ENCODE data around the gene TMED8. TPM values are rescaled to one million over a fixed set of nuclear protein-coding genes. Genes with fewer than 3 reads are reported as not detected.

The TMED8 gene
- total RNA-seq, 4 donors from 2014 or later, result 5.3 to 11.2 (median 7.9) TPM

GRCh38 chr14:77313371-77313770 is 63.5 kb downstream of the TMED8 start:
- Histone ChIP-seq H3K27ac (peak overlapping the region; percentile 88), H3K27me3 (no peaks in the 10 kb centered on the region), H3K4me3 (no peak overlapping the region), H3K36me3 (no peaks in the 10 kb centered on the region), H3K4me1 (peaks cover 59% of the 10 kb centered on the region), H3K9me3 (no peaks in the 10 kb centered on the region)
- no peak for DNase-seq (ENCODE audit: low spot score in 2 of 2)
- TF ChIP-seq EP300 (IDR thresholded peaks at IDR 0.05) (no peak), POLR2A (IDR thresholded peaks at IDR 0.05) (no peak), CTCF (IDR thresholded peaks at IDR 0.05) (no peak), POLR2AphosphoS5 (IDR thresholded peaks at IDR 0.05) (no peak)
- WGBS, result 42% methylated on average over 1 of the region's 1 CpG

GRCh38 chr14:77311217-77311616 is 65.7 kb downstream of the TMED8 start:
- H3K4me1 ChIP-seq, result peaks cover 56% of the 10 kb centered on the region
- 89% methylated on average over 2 of the region's 2 CpGs for WGBS
- H3K4me3 ChIP-seq, result no peak overlapping the region
- no peaks in the 10 kb centered on the region for H3K9me3 ChIP-seq
- no peaks in the 10 kb centered on the region for H3K27me3 ChIP-seq
- no peak for DNase-seq (ENCODE audit: low spot score in 2 of 2)
- TF ChIP-seq CTCF (IDR thresholded peaks at IDR 0.05) (no peak), EP300 (IDR thresholded peaks at IDR 0.05) (no peak), POLR2A (IDR thresholded peaks at IDR 0.05) (no peak), POLR2AphosphoS5 (IDR thresholded peaks at IDR 0.05) (no peak)
- peak overlapping the region; percentile 20 for H3K27ac ChIP-seq
- no peaks in the 10 kb centered on the region for H3K36me3 ChIP-seq

- TF ChIP-seq POLR2A (IDR thresholded peaks at IDR 0.05), result no peak
- no peak for TF ChIP-seq CTCF (IDR thresholded peaks at IDR 0.05)
- TF ChIP-seq POLR2AphosphoS5 (IDR thresholded peaks at IDR 0.05), result no peak
- no peak for TF ChIP-seq EP300 (IDR thresholded peaks at IDR 0.05)
- H3K27ac ChIP-seq, result no peak overlapping the region
- WGBS, result 65% methylated on average over 4 of the region's 4 CpGs
Observed at GRCh38 chr14:77310026-77310425, 66.9 kb downstream of the TMED8 start.

GRCh38 chr14:77309131-77309530 is 67.8 kb downstream of the TMED8 start:
- H3K36me3 ChIP-seq, result peaks cover 5% of the 10 kb centered on the region
- H3K4me1 ChIP-seq, result peaks cover 41% of the 10 kb centered on the region
- no peaks in the 10 kb centered on the region for H3K27me3 ChIP-seq
- H3K27ac ChIP-seq, result no peak overlapping the region
- WGBS, result 77% methylated on average over 4 of the region's 4 CpGs
- no peak for DNase-seq (ENCODE audit: low spot score in 2 of 2)
- no peak overlapping the region for H3K4me3 ChIP-seq
- no peaks in the 10 kb centered on the region for H3K9me3 ChIP-seq
- TF ChIP-seq POLR2AphosphoS5 (IDR thresholded peaks at IDR 0.05) (no peak), CTCF (IDR thresholded peaks at IDR 0.05) (no peak), EP300 (IDR thresholded peaks at IDR 0.05) (no peak), POLR2A (IDR thresholded peaks at IDR 0.05) (no peak)

More at GRCh38 chr14:77310026-77310425, 66.9 kb downstream of the TMED8 start:
- Histone ChIP-seq H3K4me1 (peaks cover 44% of the 10 kb centered on the region), H3K4me3 (no peak overlapping the region), H3K9me3 (no peaks in the 10 kb centered on the region), H3K27me3 (no peaks in the 10 kb centered on the region), H3K36me3 (peaks cover 2% of the 10 kb centered on the region)
- no peak for DNase-seq (ENCODE audit: low spot score in 2 of 2)

- Histone ChIP-seq H3K36me3 (peaks cover 5% of the 10 kb centered on the region), H3K27ac (peak overlapping the region; percentile 51), H3K27me3 (no peaks in the 10 kb centered on the region), H3K4me1 (peaks cover 39% of the 10 kb centered on the region), H3K9me3 (no peaks in the 10 kb centered on the region), H3K4me3 (no peak overlapping the region)
- no peak for DNase-seq (ENCODE audit: low spot score in 2 of 2)
- TF ChIP-seq EP300 (IDR thresholded peaks at IDR 0.05) (no peak), POLR2AphosphoS5 (IDR thresholded peaks at IDR 0.05) (no peak), POLR2A (IDR thresholded peaks at IDR 0.05) (no peak), CTCF (IDR thresholded peaks at IDR 0.05) (no peak)
- WGBS, result 16% methylated on average over 3 of the region's 3 CpGs
Observed at GRCh38 chr14:77306851-77307496, 69.9 kb downstream of the TMED8 start.

Data from suprapubic skin (tissue), 4 donors.